ENCODE results near the gene SUPT3H.
A peak's percentile ranks its signal among the peaks of the same experiment; 100 is the strongest.

The SUPT3H gene

DNA sequence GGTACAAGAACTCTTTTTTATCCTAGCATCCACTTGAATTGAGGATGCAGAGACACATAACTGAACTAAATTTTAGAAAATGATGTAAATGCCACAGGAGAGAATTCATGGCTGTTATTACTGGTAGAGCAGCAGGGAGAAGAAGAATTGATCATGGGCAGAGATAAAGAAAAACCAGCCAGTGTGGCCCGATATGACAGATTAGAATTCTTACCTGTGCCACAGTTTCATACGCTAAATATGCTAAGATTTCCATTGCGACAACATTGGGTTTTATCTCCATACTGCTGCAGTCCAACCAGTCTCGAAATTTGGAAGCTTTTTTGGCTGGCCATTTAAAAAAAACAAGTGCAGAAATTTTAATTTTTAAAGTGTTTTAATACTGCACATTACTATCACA lies 423.5 kb downstream of the SUPT3H start:
- Mint-ChIP-seq H3K27me3 (ENCODE audit: low read depth) (no peaks in the 10 kb centered on the region), H3K36me3 (ENCODE audit: low read depth) (peaks cover 11% of the 10 kb centered on the region), H3K4me3 (no peak overlapping the region), H3K4me1 (ENCODE audit: low read depth) (peaks cover 9% of the 10 kb centered on the region), H3K27ac (no peak overlapping the region), H3K9me3 (peaks cover 16% of the 10 kb centered on the region)

DNA sequence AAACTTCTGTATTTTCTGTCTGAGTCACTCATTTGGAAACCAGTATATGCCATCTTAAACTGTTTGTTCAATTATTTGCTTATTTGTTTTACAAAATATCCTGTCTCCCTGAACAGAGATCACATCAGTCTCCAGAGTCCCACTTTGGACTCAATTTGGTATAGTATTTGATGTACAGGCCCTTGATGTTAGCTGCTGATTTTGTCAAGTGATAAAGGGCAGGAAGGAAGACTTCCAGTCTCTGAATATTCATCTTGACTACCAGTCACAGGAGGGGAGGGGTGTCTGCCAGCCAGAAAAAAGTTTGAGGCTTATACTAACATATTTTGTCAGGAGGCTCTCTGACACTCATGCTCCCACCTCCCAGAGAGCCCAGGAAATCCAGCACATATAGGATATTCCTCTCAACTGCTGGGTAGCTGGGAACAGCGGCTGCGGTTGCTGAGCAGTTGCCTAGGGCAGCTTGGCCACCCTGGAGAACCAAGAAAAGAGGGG lies 426.4 kb downstream of the SUPT3H start:
- Mint-ChIP-seq H3K27ac (no peak overlapping the region), H3K9me3 (peaks cover 24% of the 10 kb centered on the region)

DNA sequence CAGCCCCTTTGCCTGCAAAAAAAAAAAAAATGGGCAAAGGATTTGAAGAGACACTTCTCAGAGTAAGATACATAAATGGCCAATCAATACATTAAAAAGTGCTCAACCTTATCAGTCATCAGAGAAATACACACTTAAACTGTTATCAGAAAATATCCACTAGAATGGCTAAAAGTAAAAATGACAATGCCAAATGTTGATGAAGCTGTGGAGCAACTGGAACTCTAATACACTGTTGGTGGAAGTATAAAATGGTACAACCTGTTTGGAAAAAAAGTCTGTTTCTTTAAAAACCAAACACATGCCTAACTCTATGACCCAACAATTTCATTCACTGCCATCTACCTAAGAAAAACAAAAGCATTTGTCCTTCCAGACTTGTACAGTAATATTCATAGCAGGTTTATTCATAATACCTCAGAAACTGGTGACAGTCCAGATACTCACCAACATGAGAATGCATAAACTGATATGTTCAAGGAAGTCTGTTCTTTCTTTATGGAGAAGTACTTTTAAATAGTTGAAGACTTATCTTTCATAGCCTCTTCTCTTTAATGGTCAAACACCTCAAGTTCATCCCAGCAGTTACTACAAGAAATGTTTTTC lies 428.0 kb downstream of the SUPT3H start:
- peaks cover 33% of the 10 kb centered on the region for H3K9me3 Mint-ChIP-seq
- no peak overlapping the region for H3K4me3 Mint-ChIP-seq
- peaks cover 18% of the 10 kb centered on the region for H3K36me3 Mint-ChIP-seq (ENCODE audit: low read depth)
- H3K4me1 Mint-ChIP-seq (ENCODE audit: low read depth) = peaks cover 9% of the 10 kb centered on the region
- H3K27me3 Mint-ChIP-seq (ENCODE audit: low read depth) = no peaks in the 10 kb centered on the region
- no peak overlapping the region for H3K27ac Mint-ChIP-seq

More for the DNA sequence above, 426.4 kb downstream of the SUPT3H start:
- Mint-ChIP-seq H3K4me3 (no peak overlapping the region), H3K36me3 (ENCODE audit: low read depth) (peaks cover 17% of the 10 kb centered on the region), H3K4me1 (ENCODE audit: low read depth) (peaks cover 9% of the 10 kb centered on the region), H3K27me3 (ENCODE audit: low read depth) (no peaks in the 10 kb centered on the region)

DNA sequence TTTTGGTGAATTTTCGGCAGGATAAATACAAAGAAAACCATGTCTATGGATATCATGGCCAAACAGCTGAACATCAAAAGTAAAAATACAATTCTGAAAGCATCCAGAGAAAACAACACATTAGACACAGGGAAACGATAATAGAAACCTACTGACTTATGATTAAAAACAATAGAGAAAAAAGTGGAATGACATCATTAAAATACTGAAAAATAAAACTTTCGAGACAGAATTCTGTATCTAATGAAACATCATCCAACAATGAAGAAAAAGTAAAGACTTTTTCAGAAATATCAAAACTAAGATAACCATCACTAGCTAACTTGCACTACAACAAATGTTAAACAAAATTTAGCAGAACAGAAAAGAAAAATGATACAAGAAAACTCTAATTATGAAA lies 434.2 kb downstream of the SUPT3H start:
- H3K36me3 Mint-ChIP-seq (ENCODE audit: low read depth) = peaks cover 19% of the 10 kb centered on the region
- peaks cover 50% of the 10 kb centered on the region for H3K9me3 Mint-ChIP-seq
- H3K4me3 Mint-ChIP-seq = no peak overlapping the region
- no peaks in the 10 kb centered on the region for H3K27me3 Mint-ChIP-seq (ENCODE audit: low read depth)
- no peak overlapping the region for H3K27ac Mint-ChIP-seq
- H3K4me1 Mint-ChIP-seq (ENCODE audit: low read depth) = peaks cover 16% of the 10 kb centered on the region

DNA sequence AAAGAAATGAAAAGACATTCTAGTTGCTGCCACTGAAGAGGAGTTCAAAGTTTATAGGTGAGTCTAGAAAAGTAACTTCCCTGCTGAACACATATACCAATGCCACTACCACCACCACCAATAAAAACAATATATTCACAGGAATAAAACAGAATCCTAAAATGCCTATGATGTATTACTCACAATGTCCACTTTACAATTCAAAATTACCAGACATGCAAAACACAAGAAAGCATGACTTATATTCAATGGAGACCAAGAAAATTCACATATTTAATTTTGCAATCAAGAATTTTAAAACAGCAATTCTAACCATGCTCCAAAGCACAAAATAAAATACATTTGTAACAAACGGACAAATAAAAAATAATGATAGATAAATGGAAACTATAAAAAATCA lies 434.9 kb downstream of the SUPT3H start:
- Mint-ChIP-seq H3K4me3 (no peak overlapping the region), H3K4me1 (ENCODE audit: low read depth) (peaks cover 22% of the 10 kb centered on the region), H3K27ac (no peak overlapping the region), H3K36me3 (ENCODE audit: low read depth) (peaks cover 17% of the 10 kb centered on the region), H3K27me3 (ENCODE audit: low read depth) (no peaks in the 10 kb centered on the region), H3K9me3 (peaks cover 50% of the 10 kb centered on the region)

DNA sequence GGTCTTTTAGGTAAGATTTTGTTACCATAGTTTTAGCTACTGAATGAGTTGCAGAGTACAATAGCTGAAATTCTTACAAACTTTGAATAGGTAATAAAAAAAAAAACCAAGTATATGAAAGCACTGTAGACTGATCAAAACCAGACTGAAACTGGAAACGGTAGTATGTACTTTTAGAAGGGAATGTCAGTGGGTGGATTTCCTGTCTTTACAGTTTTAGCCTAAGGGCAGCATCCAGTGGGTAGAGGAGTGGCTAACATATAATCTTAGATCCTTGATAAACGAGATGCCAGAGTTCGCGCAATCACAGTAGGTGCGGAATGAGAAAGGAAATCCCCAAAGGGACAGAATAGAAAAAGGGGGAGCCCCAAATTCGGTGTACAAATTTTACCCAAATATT lies 435.5 kb downstream of the SUPT3H start:
- no peak overlapping the region for H3K27ac Mint-ChIP-seq
- no peaks in the 10 kb centered on the region for H3K27me3 Mint-ChIP-seq (ENCODE audit: low read depth)
- H3K9me3 Mint-ChIP-seq = peaks cover 47% of the 10 kb centered on the region
- no peak overlapping the region for H3K4me3 Mint-ChIP-seq
- peaks cover 22% of the 10 kb centered on the region for H3K4me1 Mint-ChIP-seq (ENCODE audit: low read depth)
- peaks cover 13% of the 10 kb centered on the region for H3K36me3 Mint-ChIP-seq (ENCODE audit: low read depth)

DNA sequence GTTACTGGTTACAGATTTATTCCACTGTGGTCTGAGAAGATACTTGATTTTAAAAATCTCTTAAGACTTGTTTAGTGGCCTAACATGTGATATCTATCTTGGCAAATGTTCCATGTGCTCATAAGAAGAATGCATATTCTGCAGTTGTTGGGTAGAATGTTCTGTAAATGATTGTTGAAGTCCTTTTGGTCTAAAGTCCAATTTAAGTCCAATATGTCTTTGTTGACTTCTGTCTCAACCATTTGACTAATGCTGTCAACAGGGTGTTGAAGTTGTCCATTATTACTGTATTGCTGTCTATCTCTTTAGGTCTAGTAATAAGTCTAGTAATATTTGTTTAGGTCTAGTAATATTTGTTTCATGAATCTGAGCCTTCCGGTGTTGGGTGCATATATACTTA lies 437.4 kb downstream of the SUPT3H start:
- H3K4me1 Mint-ChIP-seq (ENCODE audit: low read depth) = peaks cover 32% of the 10 kb centered on the region
- H3K27me3 Mint-ChIP-seq (ENCODE audit: low read depth) = no peaks in the 10 kb centered on the region
- peaks cover 12% of the 10 kb centered on the region for H3K36me3 Mint-ChIP-seq (ENCODE audit: low read depth)
- no peak overlapping the region for H3K4me3 Mint-ChIP-seq
- H3K9me3 Mint-ChIP-seq = peaks cover 37% of the 10 kb centered on the region
- no peak overlapping the region for H3K27ac Mint-ChIP-seq

DNA sequence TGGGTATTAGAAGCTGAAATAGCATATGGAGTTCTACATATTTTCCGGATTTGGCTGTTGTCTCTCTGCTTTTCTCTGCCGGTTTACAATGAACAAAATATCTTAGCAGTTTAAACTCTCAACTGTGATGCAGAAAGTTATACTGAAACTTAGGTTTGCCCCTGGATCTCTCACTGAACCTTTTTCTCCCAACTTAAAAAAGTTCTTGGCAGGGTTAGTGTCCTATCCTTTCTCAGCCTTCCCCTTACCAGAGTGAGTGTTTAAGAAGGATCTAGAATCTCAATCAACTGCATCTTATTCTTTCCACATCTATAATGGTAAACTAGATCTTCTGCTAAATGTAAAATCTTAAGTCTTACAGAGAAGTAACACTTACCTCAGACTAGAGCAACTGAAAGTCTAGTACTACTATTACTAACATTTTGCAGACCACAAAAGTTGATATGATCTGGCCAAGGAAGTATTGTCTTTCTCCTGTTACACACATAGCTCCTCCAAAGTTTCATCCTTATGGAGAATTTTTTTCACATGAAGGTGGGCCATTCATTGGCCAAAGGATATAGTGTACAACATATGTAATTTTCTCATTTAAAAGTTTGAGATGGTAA lies 441.9 kb downstream of the SUPT3H start:
- no peaks in the 10 kb centered on the region for H3K27me3 Mint-ChIP-seq (ENCODE audit: low read depth)
- peaks cover 32% of the 10 kb centered on the region for H3K4me1 Mint-ChIP-seq (ENCODE audit: low read depth)
- H3K9me3 Mint-ChIP-seq = peaks cover 11% of the 10 kb centered on the region
- H3K36me3 Mint-ChIP-seq (ENCODE audit: low read depth) = peaks cover 6% of the 10 kb centered on the region
- H3K27ac Mint-ChIP-seq = peak overlapping the region; percentile 88
- peak overlapping the region; percentile 68 for H3K4me3 Mint-ChIP-seq

DNA sequence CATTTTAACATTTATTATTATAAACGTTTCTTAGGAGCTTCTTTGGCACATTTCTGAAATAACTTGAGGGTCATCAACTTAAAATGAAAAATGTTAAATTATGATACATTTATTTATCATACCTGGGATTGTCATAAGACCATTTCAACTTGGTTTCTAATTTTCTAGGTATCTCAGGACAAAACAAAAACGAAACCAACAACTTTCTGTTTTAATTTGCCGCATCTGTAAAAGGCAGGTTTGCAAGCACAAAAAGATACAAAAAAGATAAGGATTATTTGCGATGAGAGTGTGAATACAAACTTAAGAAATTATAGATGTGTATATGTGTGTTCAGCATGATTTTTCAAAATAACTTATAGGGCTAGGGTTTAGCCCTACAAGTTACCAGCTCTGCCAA lies 444.6 kb downstream of the SUPT3H start:
- Mint-ChIP-seq H3K27ac (peak overlapping the region; percentile 96), H3K4me1 (ENCODE audit: low read depth) (peaks cover 29% of the 10 kb centered on the region), H3K4me3 (peak overlapping the region; percentile 84), H3K27me3 (ENCODE audit: low read depth) (no peaks in the 10 kb centered on the region), H3K9me3 (no peaks in the 10 kb centered on the region), H3K36me3 (ENCODE audit: low read depth) (peaks cover 5% of the 10 kb centered on the region)

DNA sequence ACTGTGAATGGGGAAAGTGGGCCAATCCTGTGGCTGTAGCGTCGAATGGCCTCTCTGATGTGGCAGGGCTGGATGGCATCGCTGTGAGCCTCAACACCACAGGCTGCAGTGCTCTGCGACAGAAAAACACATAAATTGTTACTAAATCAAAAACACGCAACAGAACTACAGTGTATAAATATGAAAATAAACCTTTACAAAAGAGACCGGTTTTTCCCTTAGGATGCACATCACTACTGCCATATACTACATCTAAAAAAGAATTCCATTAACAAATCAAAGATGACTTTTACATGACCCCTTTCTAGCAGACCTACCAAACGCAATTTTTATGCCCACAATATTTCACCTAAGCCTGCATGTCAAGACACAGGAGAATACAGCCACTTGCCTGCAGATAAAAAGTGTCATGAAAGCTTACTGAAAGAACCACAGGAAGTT lies 445.1 kb downstream of the SUPT3H start:
- Mint-ChIP-seq H3K4me1 (ENCODE audit: low read depth) (peaks cover 26% of the 10 kb centered on the region), H3K36me3 (ENCODE audit: low read depth) (peaks cover 5% of the 10 kb centered on the region), H3K27me3 (ENCODE audit: low read depth) (no peaks in the 10 kb centered on the region), H3K9me3 (no peaks in the 10 kb centered on the region), H3K4me3 (peak overlapping the region; percentile 88), H3K27ac (peak overlapping the region; percentile 96)

DNA sequence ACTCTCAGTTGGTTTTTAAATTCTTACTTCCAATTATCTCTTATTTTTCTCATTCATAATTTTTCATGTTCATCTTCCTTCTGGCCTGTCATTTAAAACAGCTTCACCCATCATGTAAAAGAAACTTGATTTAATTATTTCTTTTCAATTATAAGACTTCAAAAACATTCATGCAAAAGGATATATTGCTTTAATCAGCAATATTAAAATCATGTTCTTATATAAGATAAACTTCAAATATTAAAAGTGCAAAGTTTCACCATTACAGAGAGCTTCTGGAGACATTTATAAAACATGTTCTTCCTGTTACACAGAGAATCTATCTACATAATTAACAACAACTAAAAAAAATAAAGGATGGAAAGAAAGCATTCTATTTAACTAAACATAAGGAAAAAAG lies 446.3 kb downstream of the SUPT3H start:
- Mint-ChIP-seq H3K9me3 (no peaks in the 10 kb centered on the region), H3K27me3 (ENCODE audit: low read depth) (no peaks in the 10 kb centered on the region), H3K36me3 (ENCODE audit: low read depth) (peaks cover 5% of the 10 kb centered on the region), H3K4me3 (peak overlapping the region; percentile 54), H3K27ac (peak overlapping the region; percentile 82), H3K4me1 (ENCODE audit: low read depth) (peaks cover 24% of the 10 kb centered on the region)

DNA sequence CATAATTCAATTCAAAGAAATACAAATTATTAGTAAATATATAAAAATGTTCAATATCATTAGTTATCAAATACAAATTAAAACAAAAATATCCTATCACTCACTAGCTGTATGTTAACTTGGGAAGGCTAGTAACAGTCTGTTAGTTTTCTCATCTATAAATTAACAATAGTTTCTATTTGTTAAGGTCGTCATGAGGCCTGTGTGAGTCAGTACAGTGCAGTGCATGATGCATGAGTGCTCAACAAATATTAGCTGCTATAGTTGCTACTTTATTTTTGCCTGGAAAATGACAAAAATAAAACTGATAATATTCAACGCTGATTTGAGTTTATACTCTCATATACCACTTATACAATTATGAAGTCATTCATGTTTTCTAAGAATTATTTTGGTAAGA lies 451.2 kb downstream of the SUPT3H start:
- no peaks in the 10 kb centered on the region for H3K27me3 Mint-ChIP-seq (ENCODE audit: low read depth)
- H3K9me3 Mint-ChIP-seq = no peaks in the 10 kb centered on the region
- no peak overlapping the region for H3K4me3 Mint-ChIP-seq
- no peak overlapping the region for H3K27ac Mint-ChIP-seq
- peaks cover 4% of the 10 kb centered on the region for H3K36me3 Mint-ChIP-seq (ENCODE audit: low read depth)
- peaks cover 42% of the 10 kb centered on the region for H3K4me1 Mint-ChIP-seq (ENCODE audit: low read depth)

DNA sequence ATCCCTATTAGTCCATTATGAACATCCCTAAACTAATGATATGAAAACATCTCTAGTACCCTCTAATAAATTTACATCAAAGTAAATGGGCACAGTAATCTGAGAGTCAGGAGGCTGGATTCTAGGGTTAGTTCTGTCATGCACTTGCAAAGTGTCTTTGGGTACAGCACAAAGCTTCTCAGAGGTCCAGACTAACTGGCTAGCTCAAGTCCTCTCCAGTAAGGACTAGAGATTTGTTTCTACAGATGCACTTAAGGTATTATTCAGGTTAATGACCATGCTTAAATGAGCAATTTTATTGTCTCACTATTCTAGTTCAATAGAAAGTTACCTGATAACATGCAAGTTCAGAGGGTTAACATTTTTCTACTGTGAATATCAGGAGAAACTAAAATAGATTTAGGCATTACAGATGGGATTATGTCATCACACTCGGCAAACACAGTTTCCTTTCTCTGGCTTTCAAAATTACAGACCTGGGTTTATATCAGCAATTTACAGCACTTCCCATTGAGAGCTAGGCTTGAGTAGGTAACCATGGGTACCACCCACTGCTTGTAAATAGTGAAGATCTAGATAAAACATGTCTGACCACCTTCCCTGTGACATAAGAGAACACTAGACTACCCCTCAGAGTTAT lies 452.5 kb downstream of the SUPT3H start:
- peak overlapping the region; percentile 12 for H3K27ac Mint-ChIP-seq
- peak overlapping the region; percentile 12 for H3K4me3 Mint-ChIP-seq
- no peaks in the 10 kb centered on the region for H3K9me3 Mint-ChIP-seq
- H3K27me3 Mint-ChIP-seq (ENCODE audit: low read depth) = no peaks in the 10 kb centered on the region
- peaks cover 43% of the 10 kb centered on the region for H3K4me1 Mint-ChIP-seq (ENCODE audit: low read depth)
- peaks cover 2% of the 10 kb centered on the region for H3K36me3 Mint-ChIP-seq (ENCODE audit: low read depth)

DNA sequence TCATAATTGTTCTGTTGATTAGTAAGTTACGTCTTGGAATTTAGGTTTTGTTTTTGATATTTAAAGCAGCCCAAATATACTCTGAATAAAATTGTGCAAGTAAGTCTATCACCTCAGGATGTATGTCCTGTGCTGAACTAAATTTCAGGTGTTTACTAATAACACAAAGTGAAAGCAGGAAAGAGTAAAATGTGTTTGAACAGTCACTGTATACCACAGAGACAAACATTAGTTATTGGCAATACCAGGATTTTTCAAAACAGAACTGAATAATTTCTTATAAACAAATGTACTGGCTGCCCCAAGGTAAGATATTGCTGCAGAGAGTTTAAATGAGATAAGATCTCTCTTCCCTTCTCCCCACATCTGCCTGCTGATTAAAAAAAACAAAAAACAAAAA lies 454.3 kb downstream of the SUPT3H start:
- H3K4me1 Mint-ChIP-seq (ENCODE audit: low read depth) = peaks cover 43% of the 10 kb centered on the region
- H3K36me3 Mint-ChIP-seq (ENCODE audit: low read depth) = peaks cover 6% of the 10 kb centered on the region
- H3K9me3 Mint-ChIP-seq = no peaks in the 10 kb centered on the region
- H3K4me3 Mint-ChIP-seq = no peak overlapping the region
- H3K27me3 Mint-ChIP-seq (ENCODE audit: low read depth) = no peaks in the 10 kb centered on the region
- H3K27ac Mint-ChIP-seq = no peak overlapping the region

DNA sequence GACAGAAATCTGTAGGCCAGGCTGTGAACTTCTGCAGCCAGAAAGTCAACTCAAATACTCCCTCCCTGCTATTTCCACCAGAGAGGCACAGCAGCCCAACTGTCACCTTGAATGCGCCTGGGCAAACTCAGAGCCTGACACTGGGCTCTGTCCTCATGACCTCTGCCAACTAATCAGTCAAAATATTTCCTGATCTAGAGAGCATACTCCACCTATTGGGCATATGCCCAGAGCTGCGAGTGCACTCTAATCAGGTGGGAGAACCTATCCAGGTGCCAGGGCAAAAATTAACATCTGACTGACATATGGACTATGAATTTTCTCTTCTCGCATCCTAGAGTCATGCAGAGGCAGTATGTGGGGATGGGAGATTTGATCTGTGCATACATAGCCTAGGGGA lies 455.9 kb downstream of the SUPT3H start:
- Mint-ChIP-seq H3K36me3 (ENCODE audit: low read depth) (peaks cover 5% of the 10 kb centered on the region), H3K4me1 (ENCODE audit: low read depth) (peaks cover 43% of the 10 kb centered on the region), H3K27me3 (ENCODE audit: low read depth) (no peaks in the 10 kb centered on the region), H3K4me3 (peak overlapping the region; percentile 4), H3K9me3 (no peaks in the 10 kb centered on the region), H3K27ac (peak overlapping the region; percentile 26)

Data from T-helper 1 cell treated with Interleukin-12 subunit alpha and Interleukin-12 subunit beta and Interleukin-4 antibody, amounts not matched to agents 30 μg/mL and 1 μg/mL, for 36 hours (primary cell).